HepG2 (cell line): ENCODE results near the gene GCDH. TPM values are rescaled to one million over a fixed set of nuclear protein-coding genes. Genes with fewer than 3 reads are reported as not detected.
A peak's percentile ranks its signal among the peaks of the same experiment; 100 is the strongest.

Source experiments
- ARHGAP35 ChIP-seq: sonication (generic); formaldehyde crosslinking; IDR thresholded peaks from 2 replicates; pipeline ENCODE4 v1.9.0; 2022; ENCODE audit warnings: mild to moderate bottlenecking, inconsistent platforms, moderate library complexity, missing genetic modification reagents, borderline replicate concordance
- CHD4 ChIP-seq: fragments of 200-600 bp; sonication (generic); IDR thresholded peaks from 2 replicates; pipeline ENCODE4 v1.7.0; 2017; ENCODE audit warnings: mild to moderate bottlenecking, low read length, borderline replicate concordance
- CREB1 ChIP-seq, 2 experiments: fragments of 450-650 bp in 1 of 2; IDR thresholded peaks; 2 replicates each; pipeline ENCODE4 v1.6.1; 2016 to 2017; ENCODE audit warnings: control low read depth in 1 of 2, mild to moderate bottlenecking in 1 of 2, missing compliant biosample characterization in 1 of 2, missing genetic modification characterization in 1 of 2
- FOXA3 ChIP-seq: IDR thresholded peaks from 2 replicates; pipeline ENCODE4 v1.6.1; 2016; ENCODE audit warnings: missing genetic modification reagents, missing compliant biosample characterization
- GABPA ChIP-seq, 2 experiments: IDR thresholded peaks; 2 replicates each; pipeline ENCODE4 v1.6.1; 2011 to 2016; ENCODE audit warnings: low read depth in 2 of 2, low read length in 1 of 2, missing biosample characterization in 1 of 2, missing genetic modification characterization in 1 of 2
- GFI1 ChIP-seq: sonication (generic); formaldehyde crosslinking; IDR thresholded peaks from 2 replicates; pipeline ENCODE4 v1.5.0; 2020; ENCODE audit warnings: missing genetic modification reagents, mild to moderate bottlenecking, borderline replicate concordance
- HDAC1 ChIP-seq: sonication (generic); formaldehyde crosslinking; IDR thresholded peaks from 2 replicates; pipeline ENCODE4 v1.5.1; 2020; ENCODE audit warnings: mild to moderate bottlenecking, missing genetic modification reagents
- KAT2B ChIP-seq: fragments of 150-350 bp; IDR thresholded peaks from 2 replicates; pipeline ENCODE4 v1.6.1; 2014; ENCODE audit warnings: low read depth, low read length, borderline replicate concordance
- LCORL ChIP-seq, 2 experiments: fragments of 450-650 bp in 1 of 2; sonication (generic) in 1 of 2; formaldehyde crosslinking in 1 of 2; IDR thresholded peaks; 2 replicates each; pipeline versions ENCODE4 v1.5.0 to v1.6.1; 2017 to 2020; ENCODE audit warnings: antibody characterized with exemption in 1 of 2, missing genetic modification reagents in 1 of 2
- MXD4 ChIP-seq: IDR thresholded peaks from 2 replicates; pipeline ENCODE4 v1.6.1; 2016; ENCODE audit warnings: mild to moderate bottlenecking, missing biosample characterization, missing genetic modification reagents
- SNAI1 ChIP-seq: sonication (generic); formaldehyde crosslinking; IDR thresholded peaks from 2 replicates; pipeline ENCODE4 v1.5.0; 2020; ENCODE audit warnings: mild to moderate bottlenecking, missing genetic modification reagents, borderline replicate concordance
- TGIF2 ChIP-seq: IDR thresholded peaks from 2 replicates; pipeline ENCODE4 v1.6.1; 2016; ENCODE audit warnings: control low read depth, missing compliant biosample characterization
- ZNF205 ChIP-seq: IDR thresholded peaks from 2 replicates; pipeline ENCODE4 v1.6.1; 2018; ENCODE audit warnings: missing biosample characterization, missing genetic modification reagents
- ZNF670 ChIP-seq: sonication (generic); formaldehyde crosslinking; IDR thresholded peaks from 2 replicates; pipeline ENCODE4 v1.8.0; 2022; ENCODE audit warnings: mild to moderate bottlenecking, missing genetic modification reagents, borderline replicate concordance
- ZNF674 ChIP-seq: sonication (generic); formaldehyde crosslinking; IDR thresholded peaks from 2 replicates; pipeline ENCODE4 v1.5.0; 2020; ENCODE audit warnings: low read depth, mild to moderate bottlenecking, missing genetic modification reagents
- ZNF747 ChIP-seq: sonication (generic); formaldehyde crosslinking; IDR thresholded peaks from 2 replicates; pipeline ENCODE4 v1.8.1; 2023; ENCODE audit warnings: missing genetic modification reagents, mild to moderate bottlenecking, borderline replicate concordance
- ZSCAN25 ChIP-seq: sonication (generic); formaldehyde crosslinking; IDR thresholded peaks from 2 replicates; pipeline ENCODE4 v1.8.0; 2022; ENCODE audit warnings: mild to moderate bottlenecking, missing genetic modification reagents
- polyA plus RNA-seq, 8 experiments: library from polyadenylated mRNA; depleted of rRNA in 3 of 8; stranded (reverse) in 7 of 8; unstranded in 1 of 8; fragments of >200 nt; fragmentation: Illumina TruSeq in 4 of 8; extraction: Trizol in 4 of 8; gene quantifications; 2 replicates each; pipeline versions ENCODE4 v1.2.1 to v1.2.3, GENCODE V29; 2011 to 2016; ENCODE audit warnings: low read depth in 4 of 8, missing spikeins in 1 of 8, mixed read lengths in 1 of 8; ENCODE audit not compliant: insufficient read depth in 1 of 8
- total RNA-seq, 5 experiments: library from RNA; depleted of rRNA; stranded (reverse); fragments of >200 nt; fragmentation: Illumina TruSeq; extraction: Trizol; gene quantifications; 2 replicates each; pipeline ENCODE4 v1.2.3, GENCODE V29; 2016; ENCODE audit warnings: low read depth in 1 of 5
- TF ChIP-seq, protein P1 (sequence below): sonication (generic); formaldehyde crosslinking; IDR thresholded peaks from 2 replicates; pipeline ENCODE4 v1.4.0; 2020; ENCODE audit warnings: missing genetic modification reagents
- TF ChIP-seq, protein P2 (sequence below): sonication (generic); formaldehyde crosslinking; IDR thresholded peaks from 2 replicates; pipeline ENCODE4 v1.5.1; 2020; ENCODE audit warnings: mild to moderate bottlenecking, missing genetic modification reagents

GCDH gene
- total and polyA plus RNA-seq, 2 of the 13 experiments (the other 11 are each of a cell fraction or from before 2014, with no cell fraction given): 15.1 to 38.0 TPM

- TF ChIP-seq, protein P1, sequence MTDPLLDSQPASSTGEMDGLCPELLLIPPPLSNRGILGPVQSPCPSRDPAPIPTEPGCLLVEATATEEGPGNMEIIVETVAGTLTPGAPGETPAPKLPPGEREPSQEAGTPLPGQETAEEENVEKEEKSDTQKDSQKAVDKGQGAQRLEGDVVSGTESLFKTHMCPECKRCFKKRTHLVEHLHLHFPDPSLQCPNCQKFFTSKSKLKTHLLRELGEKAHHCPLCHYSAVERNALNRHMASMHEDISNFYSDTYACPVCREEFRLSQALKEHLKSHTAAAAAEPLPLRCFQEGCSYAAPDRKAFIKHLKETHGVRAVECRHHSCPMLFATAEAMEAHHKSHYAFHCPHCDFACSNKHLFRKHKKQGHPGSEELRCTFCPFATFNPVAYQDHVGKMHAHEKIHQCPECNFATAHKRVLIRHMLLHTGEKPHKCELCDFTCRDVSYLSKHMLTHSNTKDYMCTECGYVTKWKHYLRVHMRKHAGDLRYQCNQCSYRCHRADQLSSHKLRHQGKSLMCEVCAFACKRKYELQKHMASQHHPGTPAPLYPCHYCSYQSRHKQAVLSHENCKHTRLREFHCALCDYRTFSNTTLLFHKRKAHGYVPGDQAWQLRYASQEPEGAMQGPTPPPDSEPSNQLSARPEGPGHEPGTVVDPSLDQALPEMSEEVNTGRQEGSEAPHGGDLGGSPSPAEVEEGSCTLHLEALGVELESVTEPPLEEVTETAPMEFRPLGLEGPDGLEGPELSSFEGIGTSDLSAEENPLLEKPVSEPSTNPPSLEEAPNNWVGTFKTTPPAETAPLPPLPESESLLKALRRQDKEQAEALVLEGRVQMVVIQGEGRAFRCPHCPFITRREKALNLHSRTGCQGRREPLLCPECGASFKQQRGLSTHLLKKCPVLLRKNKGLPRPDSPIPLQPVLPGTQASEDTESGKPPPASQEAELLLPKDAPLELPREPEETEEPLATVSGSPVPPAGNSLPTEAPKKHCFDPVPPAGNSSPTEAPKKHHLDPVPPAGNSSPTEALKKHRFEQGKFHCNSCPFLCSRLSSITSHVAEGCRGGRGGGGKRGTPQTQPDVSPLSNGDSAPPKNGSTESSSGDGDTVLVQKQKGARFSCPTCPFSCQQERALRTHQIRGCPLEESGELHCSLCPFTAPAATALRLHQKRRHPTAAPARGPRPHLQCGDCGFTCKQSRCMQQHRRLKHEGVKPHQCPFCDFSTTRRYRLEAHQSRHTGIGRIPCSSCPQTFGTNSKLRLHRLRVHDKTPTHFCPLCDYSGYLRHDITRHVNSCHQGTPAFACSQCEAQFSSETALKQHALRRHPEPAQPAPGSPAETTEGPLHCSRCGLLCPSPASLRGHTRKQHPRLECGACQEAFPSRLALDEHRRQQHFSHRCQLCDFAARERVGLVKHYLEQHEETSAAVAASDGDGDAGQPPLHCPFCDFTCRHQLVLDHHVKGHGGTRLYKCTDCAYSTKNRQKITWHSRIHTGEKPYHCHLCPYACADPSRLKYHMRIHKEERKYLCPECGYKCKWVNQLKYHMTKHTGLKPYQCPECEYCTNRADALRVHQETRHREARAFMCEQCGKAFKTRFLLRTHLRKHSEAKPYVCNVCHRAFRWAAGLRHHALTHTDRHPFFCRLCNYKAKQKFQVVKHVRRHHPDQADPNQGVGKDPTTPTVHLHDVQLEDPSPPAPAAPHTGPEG (CRISPR knock-in tag): peak; percentile 75; the same call in 1 of the 2 replicates
- TF ChIP-seq CHD4: peak; percentile 82; the same call in 1 of the 2 replicates
- TF ChIP-seq GABPA (IDR thresholded peaks at IDR 0.05; ENCODE audit: low read depth, low read length): peak; percentile 86
- peak; percentile 85 for TF ChIP-seq GABPA (CRISPR knock-in tag; IDR thresholded peaks at IDR 0.05; ENCODE audit: low read depth)
- TF ChIP-seq ZNF747: peak; percentile 87
- peak; percentile 45 for TF ChIP-seq FOXA3 (CRISPR knock-in tag)
- TF ChIP-seq ZNF674 (CRISPR knock-in tag): no peak
- peak; percentile 8; the same call in 1 of the 2 replicates for TF ChIP-seq GFI1 (CRISPR knock-in tag)
- TF ChIP-seq HDAC1 (CRISPR knock-in tag): peak; percentile 96
- peak; percentile 100 for TF ChIP-seq CREB1 (IDR thresholded peaks at IDR 0.05)
- peak; percentile 96 for TF ChIP-seq CREB1 (CRISPR knock-in tag; IDR thresholded peaks at IDR 0.05)
- TF ChIP-seq ZNF205 (CRISPR knock-in tag): peak; percentile 73; the same call in 1 of the 2 replicates
- peak; percentile 79; the same call in 1 of the 2 replicates for TF ChIP-seq ARHGAP35 (CRISPR knock-in tag)
- TF ChIP-seq MXD4 (CRISPR knock-in tag): peak; percentile 91
- TF ChIP-seq SNAI1: no peak
- peak; percentile 97 for TF ChIP-seq ZNF670 (CRISPR knock-in tag)
- TF ChIP-seq, protein P2, sequence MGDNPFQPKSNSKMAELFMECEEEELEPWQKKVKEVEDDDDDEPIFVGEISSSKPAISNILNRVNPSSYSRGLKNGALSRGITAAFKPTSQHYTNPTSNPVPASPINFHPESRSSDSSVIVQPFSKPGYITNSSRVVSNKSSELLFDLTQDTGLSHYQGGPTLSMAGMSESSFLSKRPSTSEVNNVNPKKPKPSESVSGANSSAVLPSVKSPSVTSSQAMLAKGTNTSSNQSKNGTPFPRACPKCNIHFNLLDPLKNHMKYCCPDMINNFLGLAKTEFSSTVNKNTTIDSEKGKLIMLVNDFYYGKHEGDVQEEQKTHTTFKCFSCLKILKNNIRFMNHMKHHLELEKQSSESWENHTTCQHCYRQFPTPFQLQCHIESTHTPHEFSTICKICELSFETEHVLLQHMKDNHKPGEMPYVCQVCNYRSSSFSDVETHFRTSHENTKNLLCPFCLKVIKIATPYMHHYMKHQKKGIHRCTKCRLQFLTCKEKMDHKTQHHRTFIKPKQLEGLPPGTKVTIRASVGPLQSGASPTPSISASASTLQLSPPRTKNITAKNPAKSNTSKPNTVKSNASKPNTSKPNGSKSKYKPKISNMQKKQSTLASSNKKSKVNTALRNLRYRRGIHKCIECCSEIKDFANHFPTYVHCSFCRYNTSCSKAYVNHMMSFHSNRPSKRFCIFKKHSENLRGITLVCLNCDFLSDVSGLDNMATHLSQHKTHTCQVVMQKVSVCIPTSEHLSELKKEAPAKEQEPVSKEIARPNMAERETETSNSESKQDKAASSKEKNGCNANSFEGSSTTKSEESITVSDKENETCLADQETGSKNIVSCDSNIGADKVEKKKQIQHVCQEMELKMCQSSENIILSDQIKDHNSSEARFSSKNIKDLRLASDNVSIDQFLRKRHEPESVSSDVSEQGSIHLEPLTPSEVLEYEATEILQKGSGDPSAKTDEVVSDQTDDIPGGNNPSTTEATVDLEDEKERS (CRISPR knock-in tag): no peak; the same call in 1 of the 2 replicates
- no peak for TF ChIP-seq KAT2B
- peak; percentile 45 for TF ChIP-seq ZSCAN25 (CRISPR knock-in tag)
- TF ChIP-seq LCORL (IDR thresholded peaks at IDR 0.05): no peak
- TF ChIP-seq LCORL (CRISPR knock-in tag; IDR thresholded peaks at IDR 0.05): peak; percentile 53; the same call in 1 of the 2 replicates
- TF ChIP-seq TGIF2 (CRISPR knock-in tag): peak; percentile 63; the same call in 1 of the 2 replicates
Observed at GRCh38 chr19:12945479-12946091, 54.6 kb downstream of the GCDH start, which contains the start of gene RAD23A (continued).
